Measurements from ENCODE around the gene SLAMF7.
A peak's percentile ranks its signal among the peaks of the same experiment; 100 is the strongest.

Gene SLAMF7

DNA sequence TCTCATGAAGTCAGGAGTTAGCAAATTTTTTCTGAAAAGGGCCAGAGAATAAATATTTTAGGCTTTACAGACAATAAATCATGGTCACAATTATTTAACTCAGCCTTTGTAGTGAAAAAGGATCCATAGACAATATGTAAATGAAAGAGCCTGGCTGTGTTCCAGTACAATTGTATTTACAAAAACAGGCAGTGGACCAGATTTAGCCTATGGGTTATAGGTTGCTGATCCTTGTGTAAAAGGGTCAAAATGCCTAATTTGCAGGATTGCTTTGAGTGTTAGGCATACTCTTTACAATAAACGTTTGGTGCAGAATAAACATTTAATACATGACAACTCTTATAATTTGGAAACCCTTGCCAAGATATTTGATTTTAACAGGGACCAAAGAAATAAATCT, 6.5 kb downstream of the SLAMF7 start:
- no peak for DNase-seq (ENCODE audit: low spot score)

DNA sequence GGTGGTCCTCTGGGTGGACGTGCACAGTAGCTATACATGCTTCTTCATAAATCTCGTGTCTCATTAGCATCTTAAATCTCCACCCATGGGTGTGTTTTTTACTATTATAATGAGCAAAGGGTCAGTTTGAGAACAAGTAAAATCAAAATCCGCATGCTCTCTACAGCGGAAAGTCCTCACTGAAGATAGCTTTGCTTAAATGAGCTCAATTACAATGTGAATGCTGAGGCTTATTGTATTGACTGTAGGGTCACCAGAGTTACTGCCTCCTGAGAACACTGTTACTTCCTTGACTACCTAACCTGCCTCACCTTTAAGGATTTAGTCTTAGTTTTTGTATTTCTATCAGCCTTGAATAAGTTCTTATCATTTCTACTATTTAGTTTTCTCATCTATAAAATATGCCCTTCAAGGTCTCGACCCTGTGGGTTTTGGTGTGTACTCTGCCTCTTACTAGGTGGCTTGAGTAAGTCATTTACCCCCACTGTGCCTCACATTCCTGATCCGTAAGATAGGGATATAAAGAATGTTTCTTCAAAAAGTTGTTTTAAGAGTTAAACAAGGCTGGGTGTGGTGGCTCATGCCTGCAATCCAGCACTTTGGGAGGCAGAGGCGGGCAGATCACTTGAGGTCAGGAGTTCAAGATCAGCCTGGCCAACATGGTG, 7.9 kb downstream of the SLAMF7 start:
- DNase-seq (ENCODE audit: low spot score): no peak

DNA sequence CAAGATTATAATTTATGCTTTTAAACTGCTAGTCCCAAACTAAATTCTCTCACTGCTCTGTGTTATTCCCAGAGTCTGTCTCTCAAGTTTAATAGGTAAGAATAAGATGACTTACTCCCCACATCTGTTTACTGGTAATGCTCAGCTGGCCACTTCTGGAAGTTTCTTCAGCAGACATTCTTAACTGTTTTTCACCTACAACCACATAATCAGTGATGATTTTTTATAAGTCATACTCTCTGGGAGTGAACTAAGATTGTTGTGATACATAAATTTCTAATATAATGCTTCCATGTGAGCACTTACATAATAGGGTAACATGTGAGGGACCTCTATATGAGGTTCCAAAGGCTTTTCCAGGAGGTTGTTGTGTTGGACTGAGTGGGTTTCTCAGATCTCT, 8.7 kb downstream of the SLAMF7 start:
- DNase-seq (ENCODE audit: low spot score): no peak

DNA sequence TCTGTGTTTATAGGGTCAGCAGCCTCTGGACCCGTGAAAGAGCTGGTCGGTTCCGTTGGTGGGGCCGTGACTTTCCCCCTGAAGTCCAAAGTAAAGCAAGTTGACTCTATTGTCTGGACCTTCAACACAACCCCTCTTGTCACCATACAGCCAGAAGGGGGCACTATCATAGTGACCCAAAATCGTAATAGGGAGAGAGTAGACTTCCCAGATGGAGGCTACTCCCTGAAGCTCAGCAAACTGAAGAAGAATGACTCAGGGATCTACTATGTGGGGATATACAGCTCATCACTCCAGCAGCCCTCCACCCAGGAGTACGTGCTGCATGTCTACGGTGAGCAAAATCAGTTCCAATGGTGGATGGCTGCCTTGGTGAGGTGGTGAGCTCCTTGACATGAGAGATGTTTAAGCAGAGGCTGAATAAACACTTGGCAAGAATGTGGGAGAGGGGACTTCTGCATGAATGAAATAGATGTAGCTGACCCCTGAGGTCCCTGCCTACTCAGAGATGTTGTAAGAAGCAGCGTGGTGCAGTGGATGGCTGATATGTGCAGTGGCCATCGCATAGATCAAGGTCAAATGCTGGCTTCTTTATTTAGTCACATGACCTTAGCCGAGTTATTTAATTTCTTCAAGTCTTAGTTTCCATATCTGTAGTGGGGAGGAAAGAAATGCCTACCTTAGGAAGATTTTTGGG, 9.3 kb downstream of the SLAMF7 start:
- DNase-seq (ENCODE audit: low spot score): no peak

DNA sequence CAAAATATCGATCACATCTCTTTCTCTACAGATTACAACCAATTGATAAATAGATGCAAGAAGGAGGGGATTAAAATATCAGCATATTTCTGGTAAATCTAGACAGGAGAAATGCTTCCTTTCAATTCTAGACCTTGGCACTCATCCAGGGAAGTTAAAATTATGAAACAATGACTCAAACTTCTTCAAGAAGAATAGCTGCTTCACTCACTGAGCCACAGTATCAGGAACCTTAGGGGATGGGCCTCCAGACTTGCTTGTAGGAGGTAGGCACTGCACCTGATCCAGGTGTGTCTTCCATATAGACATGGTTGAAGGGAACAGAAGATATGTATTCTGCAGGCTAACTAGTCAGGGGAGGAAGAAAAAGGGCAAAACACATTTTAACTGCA, 9.8 kb downstream of the SLAMF7 start:
- no peak for DNase-seq (ENCODE audit: low spot score)

DNA sequence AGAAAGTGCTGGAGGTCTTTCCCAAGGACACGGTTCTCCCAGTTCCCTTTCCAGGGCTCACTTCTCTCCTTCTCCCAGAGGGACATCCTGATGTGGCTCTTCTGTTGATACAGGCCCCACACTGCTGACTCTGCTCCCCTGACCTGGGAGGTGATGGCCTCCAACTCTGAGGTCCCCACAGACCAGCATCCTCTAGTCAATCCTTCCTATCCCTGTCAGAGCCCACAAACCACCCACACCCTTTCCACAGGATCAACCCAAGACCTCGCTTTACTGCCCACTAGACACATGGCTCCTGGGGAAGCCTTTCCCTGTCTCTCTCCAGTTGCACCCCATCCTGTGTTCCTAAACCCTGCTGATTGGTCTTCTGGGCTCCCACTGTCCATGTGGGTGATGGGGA, 11.6 kb downstream of the SLAMF7 start:
- no peak for DNase-seq (ENCODE audit: low spot score)

DNA sequence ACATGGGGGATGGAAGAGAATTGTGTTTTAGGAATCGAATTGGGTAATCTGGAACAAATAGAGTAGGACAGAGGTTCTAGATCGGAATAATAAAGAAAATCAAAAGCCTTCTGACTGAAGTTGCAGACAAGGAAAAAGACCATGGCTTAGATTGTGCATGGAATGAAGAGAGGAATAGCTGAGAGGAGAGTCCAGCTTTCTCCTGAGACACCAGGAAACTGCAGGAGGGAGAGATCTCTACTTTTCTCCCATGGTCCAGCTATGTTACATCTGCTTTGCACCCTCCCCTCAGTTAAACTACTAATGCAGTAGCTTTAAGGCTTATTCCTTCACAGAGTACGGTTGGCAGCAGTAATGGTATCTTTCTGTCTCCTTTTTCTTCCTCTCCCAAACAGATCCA, 13.4 kb downstream of the SLAMF7 start:
- no peak for DNase-seq (ENCODE audit: low spot score)

DNA sequence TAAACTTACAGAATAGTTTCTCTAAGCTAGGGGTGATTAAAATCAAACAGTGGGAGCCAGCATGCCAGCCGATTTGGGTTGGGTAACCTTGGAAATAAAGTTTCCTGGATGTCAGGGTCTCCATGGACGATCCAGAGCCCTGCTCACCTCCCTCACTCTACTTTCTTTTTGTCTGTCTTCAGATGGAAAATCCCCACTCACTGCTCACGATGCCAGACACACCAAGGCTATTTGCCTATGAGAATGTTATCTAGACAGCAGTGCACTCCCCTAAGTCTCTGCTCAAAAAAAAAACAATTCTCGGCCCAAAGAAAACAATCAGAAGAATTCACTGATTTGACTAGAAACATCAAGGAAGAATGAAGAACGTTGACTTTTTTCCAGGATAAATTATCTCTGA, 13.9 kb downstream of the SLAMF7 start:
- no peak for DNase-seq (ENCODE audit: low spot score)

DNA sequence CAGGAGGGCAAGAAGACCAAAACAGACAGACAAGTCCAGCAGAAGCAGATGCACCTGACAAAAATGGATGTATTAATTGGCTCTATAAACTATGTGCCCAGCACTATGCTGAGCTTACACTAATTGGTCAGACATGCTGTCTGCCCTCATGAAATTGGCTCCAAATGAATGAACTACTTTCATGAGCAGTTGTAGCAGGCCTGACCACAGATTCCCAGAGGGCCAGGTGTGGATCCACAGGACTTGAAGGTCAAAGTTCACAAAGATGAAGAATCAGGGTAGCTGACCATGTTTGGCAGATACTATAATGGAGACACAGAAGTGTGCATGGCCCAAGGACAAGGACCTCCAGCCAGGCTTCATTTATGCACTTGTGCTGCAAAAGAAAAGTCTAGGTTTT, 14.5 kb downstream of the SLAMF7 start:
- no peak for DNase-seq (ENCODE audit: low spot score)

DNA sequence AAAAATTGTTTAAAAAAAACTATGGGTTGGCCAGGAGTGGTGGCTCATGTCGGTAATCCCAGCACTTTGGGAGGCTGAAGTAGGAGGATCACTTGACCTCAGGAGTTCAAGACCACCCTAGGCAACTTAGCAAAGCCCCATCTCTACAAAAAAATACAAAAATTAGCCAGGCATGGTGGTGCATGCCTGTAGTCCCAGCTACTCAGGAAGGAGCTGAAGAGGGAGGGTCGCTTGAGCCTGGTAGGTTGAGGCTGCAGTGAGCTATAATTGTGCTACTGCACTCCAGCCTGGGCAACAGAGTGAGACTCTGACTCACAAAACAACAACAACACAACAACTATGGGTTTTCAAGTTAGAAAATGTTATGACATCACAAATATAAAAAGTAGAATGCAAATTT, 16.4 kb downstream of the SLAMF7 start:
- DNase-seq (ENCODE audit: low spot score): no peak

DNA sequence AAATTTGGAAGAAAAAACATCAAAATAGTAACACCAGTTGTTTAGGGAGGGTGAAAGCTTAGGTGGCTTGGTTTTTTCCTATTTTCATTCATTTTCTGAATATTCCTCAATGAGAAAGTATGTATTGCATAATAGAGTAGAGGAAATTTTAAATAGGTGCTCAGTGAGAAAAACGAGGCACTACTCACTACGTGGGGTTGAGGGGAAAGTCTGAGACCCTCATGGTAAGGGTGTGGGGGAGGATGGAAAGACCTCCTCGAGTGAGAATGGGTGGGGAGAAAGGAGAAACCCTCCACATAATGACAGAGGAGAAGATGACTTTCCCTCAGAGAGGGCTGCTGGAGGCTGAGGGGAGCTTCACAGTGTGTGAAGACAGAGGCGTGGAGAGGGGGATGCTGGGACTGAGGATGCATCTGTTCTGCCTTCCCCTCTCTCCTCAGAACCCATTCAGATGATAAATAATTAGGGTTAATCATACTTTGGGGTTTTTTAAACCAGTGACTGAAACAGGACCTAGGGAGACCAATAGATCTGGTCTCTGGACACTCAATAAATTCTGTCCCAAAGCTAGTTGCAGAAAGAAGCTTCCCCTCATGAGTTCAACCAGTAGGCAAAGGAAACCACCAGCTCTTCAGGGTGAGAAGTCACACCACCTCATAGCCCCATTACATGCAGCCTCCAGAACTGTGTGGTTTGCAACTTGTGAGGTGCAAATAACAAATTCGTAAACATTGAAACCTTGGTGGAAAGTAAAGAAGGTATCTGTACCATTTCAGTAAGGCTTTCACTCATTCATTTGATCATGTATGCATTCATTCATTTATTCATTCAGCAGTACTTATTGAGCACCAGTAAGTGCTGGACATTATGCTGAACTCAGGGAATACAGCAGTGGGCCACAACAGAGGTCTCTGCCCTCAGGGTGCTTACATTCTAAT, 17.1 kb downstream of the SLAMF7 start:
- DNase-seq (ENCODE audit: low spot score): no peak

DNA sequence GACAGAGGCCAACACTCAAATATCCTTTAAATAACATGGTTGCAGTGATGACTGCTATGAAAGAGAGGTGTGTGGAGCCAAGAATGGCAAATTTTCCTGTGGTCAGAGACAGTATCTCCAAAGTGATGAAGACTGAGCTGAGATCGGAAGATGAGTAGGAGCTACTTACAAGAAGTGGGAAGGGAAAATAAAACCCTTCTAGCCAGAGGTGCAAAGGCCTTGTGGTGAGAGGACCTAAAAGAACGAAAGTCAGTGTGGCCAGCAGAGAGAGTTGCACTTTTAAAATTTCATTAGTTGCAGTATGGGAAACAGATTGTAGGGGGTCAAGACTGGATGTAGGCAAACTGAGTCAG, 17.8 kb downstream of the SLAMF7 start:
- no peak for DNase-seq (ENCODE audit: low spot score)

DNA sequence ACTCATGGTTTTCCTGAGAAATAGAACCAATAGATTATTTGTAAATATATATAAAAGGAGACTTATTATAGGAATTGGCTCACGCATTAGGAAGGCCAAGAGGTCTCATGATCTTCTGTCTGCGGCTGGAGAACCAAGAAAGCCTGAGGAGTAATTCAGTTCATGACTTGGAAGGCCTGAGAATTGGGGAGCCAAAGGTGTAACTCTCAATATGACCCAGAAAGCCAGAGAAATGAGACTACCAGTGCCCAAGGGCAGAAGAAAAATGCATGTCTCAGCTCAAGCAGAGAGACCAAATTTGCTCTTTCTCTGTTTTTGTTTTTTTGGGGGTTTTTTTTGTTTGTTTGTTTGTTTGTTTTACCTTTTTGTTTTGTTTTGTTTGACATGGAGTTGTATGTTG, 19.5 kb downstream of the SLAMF7 start:
- DNase-seq (ENCODE audit: low spot score): no peak

DNA sequence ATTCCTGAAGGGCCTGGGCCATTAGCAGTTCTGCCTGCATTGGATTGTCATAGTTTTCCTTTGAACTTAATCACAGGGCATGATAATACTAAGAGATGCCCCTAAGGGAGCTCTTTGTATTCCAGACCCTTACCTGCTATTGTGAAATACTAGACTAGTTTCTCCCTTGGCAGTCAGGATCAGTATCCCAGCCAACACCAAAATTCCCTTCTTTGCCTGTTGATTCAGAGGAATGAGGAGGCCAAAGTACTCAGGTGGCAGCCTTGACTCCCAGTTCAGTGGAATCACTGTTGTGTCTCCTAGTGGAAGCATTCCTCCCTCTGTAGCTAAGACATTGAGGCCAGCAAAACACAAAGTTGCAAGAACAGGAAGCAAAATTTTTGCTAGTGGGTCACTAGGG, 20.7 kb downstream of the SLAMF7 start:
- DNase-seq (ENCODE audit: low spot score): no peak

DNA sequence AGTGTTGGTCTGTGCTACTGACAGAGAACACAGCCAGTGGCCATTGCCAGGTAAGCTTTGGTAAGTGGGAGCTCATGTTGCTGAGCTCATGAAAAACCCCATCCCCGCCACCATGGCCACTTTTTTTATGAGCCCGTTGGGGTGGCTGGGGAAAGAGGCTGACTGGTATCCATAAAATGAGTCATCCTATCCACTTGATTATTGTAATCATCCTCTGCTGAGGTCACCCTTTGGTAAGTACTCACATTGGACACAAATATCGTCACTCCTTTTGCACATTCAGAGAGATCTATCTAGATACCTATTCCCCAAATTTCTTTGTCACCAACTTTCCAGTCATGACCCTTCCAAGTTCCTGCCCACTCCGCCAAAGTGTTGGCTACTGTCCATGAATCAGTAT, 22.0 kb downstream of the SLAMF7 start:
- no peak for DNase-seq (ENCODE audit: low spot score)

DNA sequence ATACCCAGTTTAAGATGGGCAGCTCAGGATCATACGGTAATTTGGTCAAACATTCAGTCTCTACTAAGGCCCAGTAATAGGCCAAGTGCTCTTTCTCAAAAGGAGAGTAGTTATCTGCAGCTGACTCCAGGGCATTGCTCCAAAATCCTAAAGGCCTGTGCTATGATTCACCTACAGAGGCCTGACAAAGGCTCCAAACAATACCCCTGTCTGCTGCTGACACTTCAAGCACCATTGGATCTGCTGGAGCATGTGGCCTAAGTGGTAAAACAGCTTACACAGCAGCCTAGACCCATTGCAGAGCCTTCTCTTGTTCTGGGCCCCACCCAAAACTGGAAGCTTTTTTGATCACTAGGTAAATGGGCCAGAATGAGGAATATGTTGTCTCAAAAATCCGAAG, 22.8 kb downstream of the SLAMF7 start:
- DNase-seq (ENCODE audit: low spot score): no peak

DNA sequence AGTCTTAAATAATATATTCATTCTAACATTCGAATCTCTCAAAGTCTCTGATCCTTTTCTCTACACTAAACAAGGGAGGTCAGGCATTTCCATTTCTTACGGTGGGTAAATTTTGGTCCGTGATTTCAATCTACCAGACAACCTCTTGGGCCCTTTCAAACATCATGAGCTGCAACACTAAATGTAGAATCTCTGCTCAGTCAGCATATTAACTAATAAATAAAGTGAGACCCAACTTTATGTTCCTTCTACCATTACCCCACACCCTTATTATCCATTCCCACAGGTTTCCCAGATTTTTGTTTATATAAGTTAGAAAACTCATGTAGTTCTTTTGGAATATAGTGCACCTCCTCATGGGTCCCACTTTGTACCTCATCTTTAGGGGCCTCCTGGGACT, 24.9 kb downstream of the SLAMF7 start:
- no peak for DNase-seq (ENCODE audit: low spot score)

DNA sequence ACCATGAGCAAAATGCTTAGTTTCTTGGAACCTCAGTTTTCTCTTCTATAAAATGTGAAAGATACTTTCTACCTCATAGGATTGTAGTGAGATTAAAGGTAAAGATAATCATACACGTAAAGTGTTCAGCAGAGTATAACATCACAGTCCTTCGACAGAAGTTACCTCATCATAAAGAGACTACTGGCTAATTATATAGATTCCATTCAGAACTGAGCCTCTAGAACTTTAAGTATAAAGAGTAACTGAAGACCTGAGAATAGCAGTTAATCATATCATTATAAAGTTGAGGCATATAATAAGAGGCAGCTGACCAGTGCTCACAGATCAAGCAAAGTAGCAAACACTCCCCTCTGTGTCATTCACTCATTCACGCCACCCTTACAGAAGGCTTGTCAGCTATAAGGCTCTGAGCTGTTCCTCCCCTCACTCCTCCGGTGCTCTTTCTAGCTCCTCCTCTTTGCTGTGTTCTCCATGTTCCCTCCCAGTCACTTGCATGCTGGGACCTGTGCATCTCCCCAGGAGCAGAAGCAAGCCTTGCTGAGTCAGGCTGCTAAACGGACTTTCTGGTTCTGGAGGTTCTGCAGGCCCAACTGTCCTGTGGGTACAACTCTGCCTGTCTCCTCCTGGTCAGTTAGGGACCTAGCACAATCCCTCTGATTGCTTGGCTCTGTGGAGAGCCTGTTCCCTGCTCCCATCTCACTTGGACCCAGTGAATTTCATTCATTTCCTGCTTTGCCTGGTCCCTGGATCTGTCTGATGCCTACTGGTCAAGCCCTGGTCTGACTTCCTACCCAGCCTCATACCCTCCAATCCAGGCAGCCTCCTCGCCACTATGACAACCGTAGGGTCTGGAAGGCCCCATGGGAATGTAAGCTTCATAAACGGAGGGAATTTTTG, 28.6 kb downstream of the SLAMF7 start:
- no peak for DNase-seq (ENCODE audit: low spot score)

DNA sequence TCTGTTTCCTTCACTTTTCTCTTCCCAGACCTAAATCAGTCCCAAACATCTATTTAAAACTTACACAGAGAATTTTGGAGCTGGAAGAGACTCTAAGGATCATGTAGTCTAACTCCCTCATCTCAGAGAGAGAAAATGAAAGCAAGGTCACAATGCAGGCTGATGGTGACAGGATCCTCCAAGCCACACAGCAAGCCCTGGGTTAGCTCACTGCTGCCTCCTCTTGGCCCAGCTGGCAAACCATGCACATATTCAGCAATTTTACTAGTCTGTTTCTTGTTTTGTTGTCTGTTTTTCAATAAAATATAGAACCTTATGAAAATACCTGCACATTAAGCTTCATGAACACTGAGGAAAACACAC, 29.2 kb downstream of the SLAMF7 start:
- DNase-seq (ENCODE audit: low spot score): peak; percentile 8

DNA sequence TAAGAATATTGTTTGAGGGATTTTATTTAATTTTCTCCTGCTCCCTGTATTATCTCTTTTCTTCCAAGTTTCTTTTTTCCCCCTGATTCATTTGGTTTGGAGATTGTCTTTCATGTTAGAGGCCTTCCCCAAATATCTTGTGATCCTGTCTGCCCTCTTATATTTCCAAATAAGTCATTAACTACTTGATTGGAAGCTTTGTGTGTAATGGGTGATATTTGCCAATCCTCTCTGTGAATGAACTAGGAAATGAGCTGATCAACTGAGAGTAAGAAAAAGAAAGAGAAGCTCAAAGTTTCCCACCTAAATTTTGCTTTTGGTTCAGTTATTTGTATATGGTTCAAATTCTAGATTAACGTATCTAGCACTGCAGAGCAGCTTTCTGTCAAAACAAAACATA, 33.3 kb downstream of the SLAMF7 start:
- DNase-seq (ENCODE audit: low spot score): no peak

DNA sequence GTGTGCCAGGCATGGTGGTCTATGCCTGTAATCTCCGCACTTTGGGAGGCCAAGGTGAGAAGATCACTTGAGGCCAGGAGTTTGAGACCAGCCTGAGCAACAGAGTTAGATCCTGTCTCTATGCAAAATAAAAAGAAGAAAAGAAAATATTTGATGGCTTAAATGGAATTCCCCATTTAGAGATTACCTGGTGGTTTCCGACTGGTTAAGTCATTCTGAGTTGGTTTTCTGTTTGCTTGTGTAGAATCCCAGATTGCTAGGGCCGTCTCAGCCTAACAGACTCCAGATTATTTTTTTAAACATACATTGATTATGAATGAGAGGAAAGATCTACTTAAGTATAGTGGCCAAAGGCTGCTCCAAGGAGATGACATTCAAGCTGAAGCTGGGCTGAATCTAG, 34.0 kb downstream of the SLAMF7 start:
- no peak for DNase-seq (ENCODE audit: low spot score)

Measured in cerebellar cortex (tissue), 1 donor.